NOMO-1 treated with DMSO at 0.1 percent for 48 hours (cell line): ENCODE data around the gene IMPA2.

Source experiments
- DNase-seq: peaks from one replicate; lab custom pipeline; 2025; ENCODE audit not compliant: unreplicated experiment; lab: John Stamatoyannopoulos, UW

IMPA2 gene

DNA sequence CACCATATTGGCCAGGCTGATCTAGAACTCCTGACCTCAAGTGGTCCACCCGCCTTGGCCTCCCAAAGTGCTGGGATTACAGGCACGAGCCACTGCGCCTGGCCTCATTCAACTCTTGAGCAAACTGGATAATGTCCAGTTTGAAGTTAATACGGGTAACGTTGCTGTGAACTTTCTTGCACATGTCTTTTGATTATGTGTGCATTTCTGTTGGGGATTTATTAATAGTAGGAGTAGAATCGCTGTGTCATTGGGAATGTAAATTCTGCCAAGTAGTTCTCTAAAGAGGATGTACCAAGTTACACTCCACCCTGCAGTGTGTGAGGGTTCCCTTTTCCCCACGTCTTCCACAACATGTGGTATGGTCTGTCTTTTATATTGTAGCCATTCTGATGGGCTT lies 6.2 kb downstream of the IMPA2 start:
- DNase-seq: peak; percentile 69

DNA sequence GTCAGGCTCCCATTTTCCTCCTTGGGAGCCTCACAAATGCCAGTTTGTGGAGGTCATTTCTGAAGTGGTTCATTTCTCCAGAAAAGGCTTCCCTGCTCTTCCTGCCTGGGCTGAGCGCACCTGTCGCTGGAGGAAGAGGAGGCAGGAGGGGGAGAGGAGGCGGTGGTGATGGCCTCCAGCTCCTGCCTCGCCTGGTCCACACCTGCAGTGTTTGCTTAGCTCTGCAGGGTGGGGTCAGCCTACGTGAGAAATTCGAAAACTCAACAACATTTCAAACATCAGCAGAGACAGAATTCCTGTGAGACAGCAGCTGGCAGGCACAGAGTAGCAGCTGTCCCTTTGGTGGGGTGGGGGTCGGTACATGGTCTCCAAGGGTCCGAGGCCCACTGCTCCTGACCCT lies 7.9 kb downstream of the IMPA2 start:
- DNase-seq: no peak

DNA sequence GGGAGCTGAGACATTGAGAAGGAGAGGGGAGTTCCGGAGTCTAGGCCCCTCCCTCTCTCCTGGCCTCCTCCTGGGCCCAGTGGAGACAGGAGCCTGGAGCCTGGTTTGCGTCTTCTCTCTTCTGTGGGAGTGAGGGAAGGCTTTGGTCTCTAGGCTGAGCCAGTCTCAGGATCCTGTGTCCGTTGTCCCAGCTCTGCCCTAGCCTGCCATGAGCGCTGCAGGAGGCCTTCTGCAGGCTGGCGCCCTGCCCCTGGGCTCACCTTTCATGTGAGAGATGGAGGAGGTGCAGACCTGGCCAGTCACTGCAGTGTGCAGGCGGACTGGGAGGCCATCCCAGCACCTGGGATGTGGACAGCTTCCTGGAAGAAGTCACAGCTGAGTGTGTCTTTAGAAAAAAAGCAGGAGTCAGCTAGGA lies 8.7 kb downstream of the IMPA2 start:
- no peak for DNase-seq

DNA sequence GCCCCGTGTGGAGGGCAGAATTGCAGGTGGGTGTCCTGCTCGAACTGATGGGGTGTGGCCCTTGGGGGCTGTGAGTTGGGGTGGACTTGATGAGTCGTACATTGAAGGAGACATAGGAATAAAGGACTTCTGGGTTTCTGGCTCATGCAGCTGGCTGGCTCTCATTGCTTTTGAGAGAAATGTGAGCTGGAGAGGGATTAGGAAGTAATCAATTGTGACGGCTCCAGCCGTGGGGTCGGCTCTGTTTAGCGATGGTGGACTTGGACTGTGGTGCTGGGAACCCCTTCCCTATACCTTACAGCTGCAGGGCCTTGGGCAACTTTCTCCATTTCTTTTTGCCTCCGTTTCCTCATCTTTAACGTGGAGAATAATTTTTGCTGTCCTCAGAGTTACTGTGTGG lies 9.2 kb downstream of the IMPA2 start:
- DNase-seq: no peak

DNA sequence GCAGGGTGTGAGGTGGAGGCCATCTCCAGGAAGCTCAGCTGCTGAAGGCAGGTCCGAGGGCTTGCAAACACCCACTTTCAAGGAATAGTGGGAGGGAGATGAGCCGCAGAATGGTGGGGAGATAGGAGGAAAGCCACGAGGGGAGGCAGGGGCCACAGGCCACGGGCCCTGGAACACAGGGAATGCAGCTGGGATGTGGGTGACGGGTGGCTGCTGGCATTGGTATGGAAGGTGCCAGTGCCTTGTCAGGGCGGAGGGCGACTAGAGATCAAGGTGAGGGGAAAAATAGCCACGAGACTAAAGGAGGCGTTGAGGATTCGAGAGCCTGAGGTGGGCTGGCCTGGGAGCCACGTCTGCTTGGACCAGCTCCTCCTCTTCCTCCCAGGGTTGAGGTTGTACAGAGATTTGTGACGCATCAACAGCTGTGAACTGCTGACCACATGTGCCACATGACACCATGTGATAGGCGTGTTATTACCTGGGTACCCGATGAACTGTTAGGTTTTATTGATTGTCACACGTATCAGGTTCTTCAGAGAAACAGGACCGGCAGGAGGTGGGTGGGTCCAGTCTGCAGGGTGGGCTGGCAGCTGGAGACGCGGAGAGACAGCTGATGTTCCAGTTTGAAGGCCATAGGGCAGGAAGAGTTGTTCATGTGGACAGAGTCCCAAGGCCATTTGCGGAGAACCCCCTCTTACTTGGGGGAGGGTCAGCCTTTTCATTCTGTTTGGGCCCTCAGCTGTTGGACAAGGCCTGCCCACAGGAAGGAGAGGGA lies 9.9 kb downstream of the IMPA2 start:
- DNase-seq: no peak

GRCh38 chr18:11992096-11992790 lies 10.9 kb downstream of the IMPA2 start:
- no peak for DNase-seq

DNA sequence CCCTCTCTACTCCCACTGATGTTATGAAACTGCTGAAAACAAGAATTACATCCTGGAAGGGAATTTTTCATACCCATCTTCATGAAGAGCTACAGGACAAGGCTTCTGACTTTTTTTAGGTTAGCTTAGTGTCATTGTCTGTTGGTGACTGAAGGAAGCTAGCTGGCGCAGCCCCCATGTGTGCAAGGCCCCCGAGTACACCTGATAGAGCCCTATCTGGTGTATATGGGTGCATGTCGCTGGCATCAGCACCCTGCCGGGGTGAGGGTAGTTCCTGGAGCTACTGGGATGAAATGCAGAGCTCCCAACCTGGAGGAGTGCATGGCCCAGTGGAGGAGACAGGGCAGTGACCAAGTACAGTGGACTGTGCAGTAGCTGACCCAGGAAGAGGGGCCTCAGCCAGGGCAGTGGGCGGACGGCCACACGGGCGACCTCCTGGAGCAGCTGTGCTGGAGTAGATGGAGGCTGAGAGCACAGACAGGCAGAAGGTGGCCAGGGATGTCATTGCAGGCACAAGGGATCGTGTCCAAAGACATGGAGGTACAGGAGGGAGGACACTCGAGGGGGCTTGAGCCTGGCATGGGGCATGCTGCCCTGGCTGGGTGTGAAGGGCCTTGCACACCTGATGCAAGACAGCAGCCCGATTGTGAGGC lies 12.1 kb downstream of the IMPA2 start:
- DNase-seq: no peak

- DNase-seq: no peak
These were observed 13.0 kb downstream of the IMPA2 start for GRCh38 chr18:11994336-11994702.

- DNase-seq: no peak
These were observed 13.6 kb downstream of the IMPA2 start for GRCh38 chr18:11994703-11995444.

- peak; percentile 81 for DNase-seq
These were observed 14.3 kb downstream of the IMPA2 start for GRCh38 chr18:11995445-11996189.

DNA sequence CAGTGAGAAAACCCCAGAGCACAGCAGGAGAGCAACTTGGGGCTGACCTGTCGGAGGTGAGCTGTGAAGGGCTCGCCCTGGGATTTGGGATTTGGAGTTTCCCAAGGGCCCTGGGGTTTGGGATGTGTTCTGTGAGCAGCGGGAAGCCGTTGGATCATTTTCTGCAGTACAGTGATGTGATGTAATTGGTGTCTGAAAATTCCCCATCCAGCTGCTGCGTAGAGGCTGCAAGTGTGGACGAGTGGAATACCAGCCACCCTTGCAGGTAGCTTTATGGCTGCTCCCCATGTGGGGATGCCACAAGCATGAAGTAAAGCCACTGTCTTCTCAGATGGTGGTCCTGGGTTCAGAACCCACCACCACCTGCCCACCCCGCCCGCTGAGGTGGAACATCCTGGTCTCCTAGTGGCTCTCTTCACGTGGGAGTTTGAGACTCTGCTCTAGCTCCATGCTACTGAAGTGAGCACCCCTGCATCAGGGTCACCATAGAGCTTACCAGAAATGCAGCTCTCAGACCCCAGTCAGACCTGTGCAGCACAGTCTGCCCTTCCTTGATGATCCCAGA lies 15.0 kb downstream of the IMPA2 start:
- DNase-seq: no peak

DNA sequence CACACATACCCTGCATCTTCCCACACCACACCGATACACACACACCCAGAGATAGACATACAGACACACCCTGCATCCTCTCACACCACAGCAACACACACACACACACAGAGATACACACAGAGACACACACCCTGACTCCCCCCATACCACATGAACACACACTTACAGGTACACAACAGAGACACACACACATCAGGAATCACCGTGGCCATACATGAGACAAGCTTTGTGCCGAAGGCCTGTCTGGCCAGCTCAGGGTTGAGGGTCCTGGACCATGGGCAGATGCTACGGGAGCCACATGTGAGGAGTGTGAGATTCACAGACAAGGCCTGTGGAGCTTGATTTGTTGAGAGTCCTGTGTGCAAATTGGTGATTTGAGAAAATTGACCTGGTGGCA lies 15.6 kb downstream of the IMPA2 start:
- DNase-seq: no peak

DNA sequence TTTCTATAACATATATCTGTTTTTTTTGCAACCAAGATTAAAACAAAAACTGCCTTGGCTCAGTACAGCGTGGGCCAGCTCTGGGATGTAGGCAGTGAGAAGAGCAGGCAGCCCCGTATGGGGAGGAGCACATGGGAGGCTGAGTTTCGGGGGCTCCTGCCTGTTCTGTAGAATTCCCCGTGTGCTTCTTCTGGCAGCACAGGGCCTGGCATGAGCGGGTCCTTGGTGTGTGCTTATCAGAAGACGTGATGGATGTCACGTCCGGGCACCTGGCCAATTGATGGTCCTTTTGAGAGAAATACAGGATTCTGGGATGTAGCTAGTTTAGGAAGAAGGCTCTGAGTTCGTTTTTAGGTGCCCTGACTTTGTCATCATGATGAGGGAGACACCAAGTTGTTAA lies 16.2 kb downstream of the IMPA2 start:
- DNase-seq: no peak

DNA sequence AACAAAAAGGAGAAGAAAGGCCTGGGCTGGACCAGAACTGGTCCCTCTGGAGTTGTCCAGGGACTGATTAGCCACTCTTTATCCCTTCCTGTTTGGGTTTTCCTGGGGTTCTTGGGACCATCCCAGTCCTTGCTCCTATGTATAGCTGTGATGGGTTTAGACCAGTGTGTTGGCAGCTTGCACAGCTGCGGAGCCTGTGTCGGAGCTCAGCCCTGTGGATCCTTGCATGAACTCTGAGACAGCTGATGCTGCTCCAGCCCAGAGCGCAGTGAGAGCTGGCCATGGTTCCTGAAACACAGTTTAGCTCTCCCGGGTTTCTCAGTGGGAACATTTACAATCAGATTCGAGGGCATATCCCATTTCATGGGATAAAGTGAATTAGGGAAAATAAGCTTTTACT lies 16.9 kb downstream of the IMPA2 start:
- DNase-seq: no peak

DNA sequence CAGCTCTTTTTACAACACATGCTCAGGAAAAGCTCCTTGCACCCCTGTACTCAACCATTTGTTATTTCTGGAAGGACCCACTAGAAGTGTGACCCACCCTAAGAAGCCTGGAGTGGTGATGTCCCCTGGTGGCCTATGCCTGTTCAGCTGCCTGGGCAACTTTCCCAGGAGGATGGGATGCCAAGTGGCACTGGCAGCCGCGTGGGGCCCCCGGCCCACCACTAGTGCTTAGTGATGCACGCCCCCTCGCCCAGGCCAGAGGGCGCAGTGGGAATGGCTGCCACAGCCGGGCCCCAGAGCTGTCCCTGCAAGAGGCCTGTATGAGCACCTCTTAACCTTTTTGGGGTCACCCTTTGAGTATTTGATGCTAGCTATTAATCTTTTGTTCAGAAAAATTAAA lies 18.1 kb downstream of the IMPA2 start:
- no peak for DNase-seq

- DNase-seq: no peak
These were observed 18.9 kb downstream of the IMPA2 start for GRCh38 chr18:12000072-12000659.

GRCh38 chr18:12001421-12001820 lies 20.1 kb downstream of the IMPA2 start:
- DNase-seq: no peak

DNA sequence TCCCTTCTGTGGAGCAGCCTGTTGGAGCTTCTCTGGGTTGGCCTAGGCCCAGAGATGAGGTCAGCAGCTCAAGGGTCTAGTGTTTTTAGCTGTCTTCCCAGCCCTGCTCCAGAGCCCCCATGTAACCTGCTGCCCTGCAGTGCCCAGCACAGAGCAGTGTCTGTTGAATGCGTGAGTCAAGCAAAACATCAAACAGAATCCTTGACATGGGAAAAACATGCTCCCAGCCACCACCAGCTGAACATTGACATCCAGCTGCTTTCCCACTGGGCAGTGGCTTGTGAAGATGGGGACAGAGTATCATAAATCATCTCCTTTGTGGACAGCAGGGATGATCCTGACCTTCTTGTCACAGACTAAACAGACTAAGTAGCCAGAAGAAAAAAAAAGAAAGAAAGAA lies 22.6 kb downstream of the IMPA2 start:
- no peak for DNase-seq

GRCh38 chr18:12005538-12006487 lies 24.5 kb downstream of the IMPA2 start:
- no peak for DNase-seq
